ENCODE measurements around the gene SYT17. TPM values are rescaled to one million over a fixed set of nuclear protein-coding genes. Genes with fewer than 3 reads are reported as not detected.

Gene SYT17
- polyA plus RNA-seq, 3 donors: 0.81 to 4.9 (median 1.1) TPM

- 33% methylated on average over 1 of the region's 2 CpGs for WGBS (ENCODE audit: insufficient coverage)
- Mint-ChIP-seq H3K36me3 (no peaks in the 10 kb centered on the region), H3K4me1 (peaks cover 13% of the 10 kb centered on the region), H3K27ac (no peak overlapping the region), H3K4me3 (no peak overlapping the region), H3K27me3 (ENCODE audit: low read depth in 3 of 3) (peaks cover 5 to 9% (median 8%) of the 10 kb centered on the region in 3 donors), H3K9me3 (peaks cover 3 to 7% (median 5%) of the 10 kb centered on the region in 7 donors)
- Histone ChIP-seq H3K36me3 (replicated peaks in 1 of 2; ENCODE audit: control insufficient read depth in 1 of 2, insufficient read depth in 2 of 2, low read length in 2 of 2) (no peaks in the 10 kb centered on the region), H3K4me3 (replicated peaks in 1 of 3; ENCODE audit: low read depth in 2 of 3, low read length in 3 of 3) (no peak overlapping the region), H3K9ac (ENCODE audit: insufficient read depth, low read length, poor library complexity, severe bottlenecking) (no peak overlapping the region), H3K27me3 (ENCODE audit: control insufficient read depth in 2 of 2, insufficient read depth in 2 of 2, low read length in 2 of 2) (no peaks in the 10 kb centered on the region), H3K9me3 (replicated peaks in 1 of 2; ENCODE audit: control insufficient read depth in 1 of 2, insufficient read depth in 1 of 2, low read length in 2 of 2) (peaks cover 0 to 2% of the 10 kb centered on the region in 2 donors), H3K79me2 (ENCODE audit: insufficient read depth, low read length) (no peaks in the 10 kb centered on the region), H2AFZ (ENCODE audit: insufficient read depth, low read depth, low read length, poor library complexity, severe bottlenecking) (no peak overlapping the region), H3K27ac (ENCODE audit: low read depth in 1 of 2, low read length in 2 of 2) (no peak overlapping the region), H3K4me2 (replicated peaks; ENCODE audit: extremely low read depth, low read length, poor library complexity, severe bottlenecking) (no peak overlapping the region), H3K4me1 (ENCODE audit: control insufficient read depth in 1 of 2, insufficient read depth in 2 of 2, low read length in 2 of 2) (peaks cover 9 to 11% of the 10 kb centered on the region in 2 donors), H4K20me1 (ENCODE audit: insufficient read depth, low read length) (no peaks in the 10 kb centered on the region)
- no peak for DNase-seq
- no peak for TF ChIP-seq CTCF (IDR thresholded peaks at IDR 0.05)
- intact Hi-C loops (cut with micrococcal nuclease): loop anchor here in 1 of 2 donors (5.0 kb wide), 1 partner anchor 38 kb away; no protein-coding TSS in a partner anchor
Observed at GRCh38 chr16:19219836-19220235, 51.8 kb downstream of the SYT17 start.

GRCh38 chr16:19223235-19224170 is 55.5 kb downstream of the SYT17 start:
- Histone ChIP-seq H3K27ac (ENCODE audit: low read depth in 1 of 2, low read length in 2 of 2) (no peak overlapping the region), H3K9ac (ENCODE audit: insufficient read depth, low read length, poor library complexity, severe bottlenecking) (no peak overlapping the region), H3K9me3 (replicated peaks in 1 of 2; ENCODE audit: control insufficient read depth in 1 of 2, insufficient read depth in 1 of 2, low read length in 2 of 2) (peaks cover 4 to 12% of the 10 kb centered on the region in 2 donors), H3K36me3 (replicated peaks in 1 of 2; ENCODE audit: control insufficient read depth in 1 of 2, insufficient read depth in 2 of 2, low read length in 2 of 2) (no peaks in the 10 kb centered on the region), H3K4me2 (replicated peaks; ENCODE audit: extremely low read depth, low read length, poor library complexity, severe bottlenecking) (peak overlapping the region; percentile 11), H4K20me1 (ENCODE audit: insufficient read depth, low read length) (no peaks in the 10 kb centered on the region), H3K27me3 (ENCODE audit: control insufficient read depth in 2 of 2, insufficient read depth in 2 of 2, low read length in 2 of 2) (no peaks in the 10 kb centered on the region), H3K79me2 (ENCODE audit: insufficient read depth, low read length) (no peaks in the 10 kb centered on the region), H3K4me3 (replicated peaks in 1 of 3; ENCODE audit: low read depth in 2 of 3, low read length in 3 of 3) (no peak overlapping the region), H3K4me1 (ENCODE audit: control insufficient read depth in 1 of 2, insufficient read depth in 2 of 2, low read length in 2 of 2) (peaks cover 9 to 11% of the 10 kb centered on the region in 2 donors), H2AFZ (ENCODE audit: insufficient read depth, low read depth, low read length, poor library complexity, severe bottlenecking) (no peak overlapping the region)
- DNase-seq: peak; percentile 17 to 59 (median 44)
- H3K36me3 Mint-ChIP-seq: peaks cover 0 to 2% of the 10 kb centered on the region in 2 donors
- TF ChIP-seq CTCF (IDR thresholded peaks at IDR 0.05): peak; percentile 65
- H3K27me3 Mint-ChIP-seq (ENCODE audit: low read depth in 3 of 3): peaks cover 7 to 12% (median 8%) of the 10 kb centered on the region in 3 donors
- no peak overlapping the region for H3K4me3 Mint-ChIP-seq
- peaks cover 11% of the 10 kb centered on the region for H3K4me1 Mint-ChIP-seq
- intact Hi-C loops (cut with micrococcal nuclease): loop anchor here in 1 of 2 donors (5.0 kb wide), 1 partner anchor 41 kb away; no protein-coding TSS in a partner anchor
- peaks cover 5 to 16% (median 12%) of the 10 kb centered on the region in 7 donors for H3K9me3 Mint-ChIP-seq
- H3K27ac Mint-ChIP-seq: peak overlapping the region in 1 of 7 donors; percentile 60
- WGBS (ENCODE audit: insufficient coverage): 20% methylated on average over 2 of the region's 8 CpGs
